ENCODE measurements around the gene ADAM23. TPM values are rescaled to one million over a fixed set of nuclear protein-coding genes. Genes with fewer than 3 reads are reported as not detected.

ADAM23 gene
- total RNA-seq, 6 experiments from 2014 or later = 0.47 to 2.6 (median 1.2) TPM

GRCh38 chr2:206443735-206444527, 599 bp downstream of the ADAM23 start:
- Mint-ChIP-seq H3K9me3 (no peaks in the 10 kb centered on the region), H3K27ac (no peak overlapping the region), H3K4me3 (peak overlapping the region; percentile 86), H3K36me3 (ENCODE audit: low read depth) (no peaks in the 10 kb centered on the region), H3K27me3 (ENCODE audit: insufficient read depth) (peaks cover 21% of the 10 kb centered on the region), H3K4me1 (ENCODE audit: low read depth) (peaks cover 14% of the 10 kb centered on the region)
- no peak for TF ChIP-seq CTCF (IDR thresholded peaks at IDR 0.05)
- no peak for DNase-seq

GRCh38 chr2:206445948-206446347, 2.6 kb downstream of the ADAM23 start:
- no peak for TF ChIP-seq CTCF (IDR thresholded peaks at IDR 0.05)
- Mint-ChIP-seq H3K36me3 (ENCODE audit: low read depth) (no peaks in the 10 kb centered on the region), H3K27ac (no peak overlapping the region), H3K27me3 (ENCODE audit: insufficient read depth) (peaks cover 18% of the 10 kb centered on the region), H3K4me1 (ENCODE audit: low read depth) (peaks cover 14% of the 10 kb centered on the region), H3K9me3 (no peaks in the 10 kb centered on the region; the same call in 1 of the 2 replicates), H3K4me3 (no peak overlapping the region)
- no peak for DNase-seq

GRCh38 chr2:206452242-206452641, 8.9 kb downstream of the ADAM23 start:
- no peak for DNase-seq
- no peaks in the 10 kb centered on the region; the same call in 1 of the 2 replicates for H3K9me3 Mint-ChIP-seq
- TF ChIP-seq CTCF (IDR thresholded peaks at IDR 0.05) = no peak
- no peak overlapping the region for H3K4me3 Mint-ChIP-seq
- no peaks in the 10 kb centered on the region for H3K4me1 Mint-ChIP-seq (ENCODE audit: low read depth)
- H3K27ac Mint-ChIP-seq = no peak overlapping the region
- no peaks in the 10 kb centered on the region for H3K36me3 Mint-ChIP-seq (ENCODE audit: low read depth)
- H3K27me3 Mint-ChIP-seq (ENCODE audit: insufficient read depth) = peaks cover 2% of the 10 kb centered on the region; the same call in 1 of the 2 replicates

- H3K4me1 Mint-ChIP-seq (ENCODE audit: low read depth) = no peaks in the 10 kb centered on the region
- no peak overlapping the region for H3K4me3 Mint-ChIP-seq
- DNase-seq = no peak
- no peak overlapping the region for H3K27ac Mint-ChIP-seq
- H3K9me3 Mint-ChIP-seq = no peaks in the 10 kb centered on the region; the same call in 1 of the 2 replicates
- TF ChIP-seq CTCF (IDR thresholded peaks at IDR 0.05) = no peak
- H3K27me3 Mint-ChIP-seq (ENCODE audit: insufficient read depth) = peaks cover 2% of the 10 kb centered on the region; the same call in 1 of the 2 replicates
- H3K36me3 Mint-ChIP-seq (ENCODE audit: low read depth) = no peaks in the 10 kb centered on the region
Observed at GRCh38 chr2:206452750-206453149, 9.4 kb downstream of the ADAM23 start.

- H3K4me1 Mint-ChIP-seq (ENCODE audit: low read depth) = no peaks in the 10 kb centered on the region
- H3K27me3 Mint-ChIP-seq (ENCODE audit: insufficient read depth) = peaks cover 2% of the 10 kb centered on the region; the same call in 1 of the 2 replicates
- H3K36me3 Mint-ChIP-seq (ENCODE audit: low read depth) = no peaks in the 10 kb centered on the region
- TF ChIP-seq CTCF (IDR thresholded peaks at IDR 0.05) = no peak
- no peak overlapping the region for H3K4me3 Mint-ChIP-seq
- no peak overlapping the region for H3K27ac Mint-ChIP-seq
- no peaks in the 10 kb centered on the region; the same call in 1 of the 2 replicates for H3K9me3 Mint-ChIP-seq
- DNase-seq = no peak
Observed at GRCh38 chr2:206456078-206456754, 12.9 kb downstream of the ADAM23 start.

Measured in HFFc6 (cell line).